ENCODE results near the gene AJM1.

DNA sequence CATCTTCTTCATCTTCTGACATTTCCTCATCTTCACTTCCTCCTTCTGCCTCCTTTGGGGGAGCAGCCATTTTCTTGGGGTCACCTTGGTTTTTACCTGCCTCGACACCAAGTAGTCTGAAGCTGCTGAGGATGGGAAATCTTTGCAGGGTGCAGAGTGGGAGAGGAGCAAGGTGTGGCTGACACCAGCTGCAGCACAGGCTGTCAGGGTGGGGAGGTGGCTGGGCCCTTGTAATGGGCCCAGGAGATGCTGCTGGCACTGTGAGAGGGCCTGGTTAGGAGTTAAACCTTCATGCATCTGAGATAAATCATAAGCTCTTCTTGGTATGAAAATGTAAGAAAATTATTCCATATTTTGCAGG is 26.9 kb upstream of the AJM1 start:
- TF ChIP-seq, protein P1, sequence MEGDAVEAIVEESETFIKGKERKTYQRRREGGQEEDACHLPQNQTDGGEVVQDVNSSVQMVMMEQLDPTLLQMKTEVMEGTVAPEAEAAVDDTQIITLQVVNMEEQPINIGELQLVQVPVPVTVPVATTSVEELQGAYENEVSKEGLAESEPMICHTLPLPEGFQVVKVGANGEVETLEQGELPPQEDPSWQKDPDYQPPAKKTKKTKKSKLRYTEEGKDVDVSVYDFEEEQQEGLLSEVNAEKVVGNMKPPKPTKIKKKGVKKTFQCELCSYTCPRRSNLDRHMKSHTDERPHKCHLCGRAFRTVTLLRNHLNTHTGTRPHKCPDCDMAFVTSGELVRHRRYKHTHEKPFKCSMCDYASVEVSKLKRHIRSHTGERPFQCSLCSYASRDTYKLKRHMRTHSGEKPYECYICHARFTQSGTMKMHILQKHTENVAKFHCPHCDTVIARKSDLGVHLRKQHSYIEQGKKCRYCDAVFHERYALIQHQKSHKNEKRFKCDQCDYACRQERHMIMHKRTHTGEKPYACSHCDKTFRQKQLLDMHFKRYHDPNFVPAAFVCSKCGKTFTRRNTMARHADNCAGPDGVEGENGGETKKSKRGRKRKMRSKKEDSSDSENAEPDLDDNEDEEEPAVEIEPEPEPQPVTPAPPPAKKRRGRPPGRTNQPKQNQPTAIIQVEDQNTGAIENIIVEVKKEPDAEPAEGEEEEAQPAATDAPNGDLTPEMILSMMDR (IDR thresholded peaks at IDR 0.05): no peak
- TF ChIP-seq POLR2A (IDR thresholded peaks at IDR 0.05): no peak

Data from thyroid gland (tissue), 4 donors.